ENCODE results near the gene ABCF2. TPM values are rescaled to one million over a fixed set of nuclear protein-coding genes. Genes with fewer than 3 reads are reported as not detected.

Gene ABCF2
- total and polyA plus RNA-seq, 2 of the 4 experiments (the other 2 are of a cell fraction) = 46.2 to 103 TPM

DNA sequence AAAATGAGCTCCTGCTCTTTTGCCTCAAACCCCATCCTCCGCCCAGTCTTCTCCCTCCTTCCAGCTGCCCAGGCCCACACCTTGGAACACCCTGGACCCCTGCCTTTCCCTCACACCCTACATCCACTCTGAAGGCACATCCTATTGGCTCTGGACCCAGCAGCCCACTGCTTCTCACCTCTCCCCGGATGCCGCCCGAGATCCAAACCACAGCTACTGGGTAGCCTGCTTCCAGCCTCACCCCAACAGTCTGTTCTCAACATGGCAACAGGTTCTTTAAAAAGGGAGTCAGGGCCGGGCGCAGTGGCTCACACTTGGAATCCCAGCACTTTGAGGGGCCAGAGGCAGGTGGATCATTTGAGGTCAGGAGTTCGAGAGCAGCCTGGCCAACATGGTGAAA lies 31.0 kb upstream of the ABCF2 start:
- DNase-seq (no peak), ATAC-seq (ENCODE audit: low read depth) (no peak)
- Histone ChIP-seq H3K79me1 (ENCODE audit: low read depth in 1 of 2, low read length in 2 of 2) (0 out of 4 replicates have a peak, but pooled peaks cover 0 to 2% of the 10 kb centered on the region in 2 experiments), H3K56ac (ENCODE audit: extremely low read depth, insufficient read depth, low read length) (no peak overlapping the region), H3K9ac (ENCODE audit: low read depth, low read length) (no peak overlapping the region), H2BK5ac (ENCODE audit: low read depth, low read length, poor library complexity, severe bottlenecking) (no peak overlapping the region), H2BK20ac (ENCODE audit: low read depth, low read length) (no peak overlapping the region), H4K91ac (ENCODE audit: insufficient read depth, low read depth, low read length) (no peak overlapping the region), H3K36me3 (ENCODE audit: control insufficient read depth, insufficient read depth, low read length) (no peaks in the 10 kb centered on the region), H4K20me1 (ENCODE audit: insufficient read depth, low read length) (no peaks in the 10 kb centered on the region), H3K9me1 (ENCODE audit: insufficient read depth, low read length) (no peaks in the 10 kb centered on the region), H3K4me1 (ENCODE audit: control insufficient read depth, insufficient read depth, low read length) (peaks cover 3% of the 10 kb centered on the region; the same call in 1 of the 2 replicates), H3K4me2 (ENCODE audit: low read depth, low read length) (no peak overlapping the region), H2AFZ (replicated peaks; ENCODE audit: low read length, poor library complexity) (no peak overlapping the region), H2BK120ac (ENCODE audit: low read depth, low read length) (no peak overlapping the region), H2AK5ac (ENCODE audit: low read depth, low read length) (no peak overlapping the region), H3K27me3 (ENCODE audit: control insufficient read depth, insufficient read depth, low read length) (peaks cover 39% of the 10 kb centered on the region), H3K9me3 (ENCODE audit: control insufficient read depth, insufficient read depth, low read length) (no peaks in the 10 kb centered on the region), H4K5ac (ENCODE audit: low read depth, low read length) (no peak overlapping the region), H3K4me3 (ENCODE audit: insufficient read depth, low read depth, low read length) (no peak overlapping the region), H3K14ac (replicated peaks; ENCODE audit: low read depth, low read length) (no peak overlapping the region), H3K18ac (ENCODE audit: low read depth, low read length) (no peak overlapping the region), H3K4ac (ENCODE audit: low read depth, low read length) (no peak overlapping the region), H2BK15ac (ENCODE audit: low read depth, low read length) (no peak overlapping the region), H2AK9ac (replicated peaks; ENCODE audit: low read depth, low read length, poor library complexity) (no peak overlapping the region), H4K8ac (ENCODE audit: low read depth in 2 of 2, low read length in 2 of 2) (no peak overlapping the region), H3K23ac (ENCODE audit: low read depth, low read length) (no peak overlapping the region), H3K27ac (ENCODE audit: insufficient read depth, low read length) (no peak overlapping the region)
- no TSS peak for BruUV-seq (replicated peaks)
- CTCF ChIA-PET = no interaction called here
- POLR2A ChIA-PET (ENCODE audit: unreplicated experiment) = no interaction called here
- intact Hi-C loops (cut with micrococcal nuclease) = no loop called here
- TF ChIP-seq RCOR1 (IDR thresholded peaks at IDR 0.05; ENCODE audit: insufficient replicate concordance, low read length) = no peak
- no peak for TF ChIP-seq POLR2A (IDR thresholded peaks at IDR 0.05; ENCODE audit: low read depth, low read length)
- TF ChIP-seq NFE2L2 (IDR thresholded peaks at IDR 0.05; ENCODE audit: low read depth, low read length) = no peak
- no peak for TF ChIP-seq RAD21 (IDR thresholded peaks at IDR 0.05; ENCODE audit: low read length)
- no peak for TF ChIP-seq CHD1 (IDR thresholded peaks at IDR 0.05; ENCODE audit: low read depth, low read length)
- no peak for TF ChIP-seq MAFK (IDR thresholded peaks at IDR 0.05; ENCODE audit: low read depth, low read length)
- TF ChIP-seq CEBPB (IDR thresholded peaks at IDR 0.05; ENCODE audit: low read depth, low read length) = no peak
- in situ Hi-C loops (cut with MboI; ENCODE audit: low sequenced_read_pairs) = no loop called here
- 100% methylated on average over 3 of the region's 7 CpGs; no CpG with 5 or more reads in 1 of the 2 experiments for WGBS, 2 experiments (ENCODE audit: extremely low coverage in 2 of 2, insufficient read length in 1 of 2)
- dilution Hi-C loops (cut with HindIII; ENCODE audit: low sequenced_read_pairs, unreplicated experiment) = no loop called here

Measured in IMR-90 (cell line).